Glutamatergic neuron (in vitro differentiated cells): ENCODE measurements around the gene EXOC4. TPM values are rescaled to one million over a fixed set of nuclear protein-coding genes. Genes with fewer than 3 reads are reported as not detected.

ENCODE experiments used
- DNase-seq: peaks from one replicate; pipeline ENCODE4 v3.0.0; 2022
- H3K27ac Mint-ChIP-seq: one replicate; pipeline ENCODE4 v1.8.0; 2020; ENCODE audit warnings: mild to moderate bottlenecking, mixed read lengths, inconsistent platforms; ENCODE audit not compliant: unreplicated experiment
- H3K27me3 Mint-ChIP-seq: one replicate; pipeline ENCODE4 v1.8.0; 2020; ENCODE audit warnings: mild to moderate bottlenecking, moderate library complexity, mixed read lengths, inconsistent platforms; ENCODE audit not compliant: unreplicated experiment
- H3K36me3 Mint-ChIP-seq: one replicate; pipeline ENCODE4 v1.8.0; 2020; ENCODE audit warnings: mild to moderate bottlenecking, mixed read lengths, inconsistent platforms; ENCODE audit not compliant: unreplicated experiment
- H3K4me1 Mint-ChIP-seq: one replicate; pipeline ENCODE4 v1.8.0; 2020; ENCODE audit warnings: mild to moderate bottlenecking, low read depth, mixed read lengths, inconsistent platforms; ENCODE audit not compliant: unreplicated experiment
- H3K4me3 Mint-ChIP-seq: one replicate; pipeline ENCODE4 v1.8.0; 2020; ENCODE audit warnings: mild to moderate bottlenecking, mixed read lengths, inconsistent platforms; ENCODE audit not compliant: unreplicated experiment
- H3K9me3 Mint-ChIP-seq: one replicate; pipeline ENCODE4 v1.8.0; 2020; ENCODE audit warnings: mild to moderate bottlenecking, moderate library complexity, mixed read lengths, inconsistent platforms; ENCODE audit not compliant: unreplicated experiment
- total RNA-seq: library from RNA; stranded (reverse); fragmentation: NEBNext Ultra II Directional; extraction: Animal tissue kit (Norgen Biotek cat#: 25700); gene quantifications from one replicate; pipeline ENCODE4 v1.2.1, GENCODE V29; 2021; ENCODE audit not compliant: unreplicated experiment
- TF ChIP-seq, protein P1 (sequence below): fragments of 200-600 bp; sonication (generic); IDR thresholded peaks from one replicate; pipeline ENCODE4 v1.5.0; 2021; ENCODE audit not compliant: partially characterized antibody, unreplicated experiment

Gene EXOC4
- total RNA-seq, 1 donor from 2014 or later, result 73.8 TPM

GRCh38 chr7:133355325-133355708 is 102.4 kb downstream of the EXOC4 start:
- Mint-ChIP-seq H3K4me3 (no peak overlapping the region), H3K4me1 (no peaks in the 10 kb centered on the region), H3K9me3 (no peaks in the 10 kb centered on the region), H3K27ac (no peak overlapping the region), H3K27me3 (no peaks in the 10 kb centered on the region), H3K36me3 (peaks cover 6% of the 10 kb centered on the region)
- TF ChIP-seq, protein P1, sequence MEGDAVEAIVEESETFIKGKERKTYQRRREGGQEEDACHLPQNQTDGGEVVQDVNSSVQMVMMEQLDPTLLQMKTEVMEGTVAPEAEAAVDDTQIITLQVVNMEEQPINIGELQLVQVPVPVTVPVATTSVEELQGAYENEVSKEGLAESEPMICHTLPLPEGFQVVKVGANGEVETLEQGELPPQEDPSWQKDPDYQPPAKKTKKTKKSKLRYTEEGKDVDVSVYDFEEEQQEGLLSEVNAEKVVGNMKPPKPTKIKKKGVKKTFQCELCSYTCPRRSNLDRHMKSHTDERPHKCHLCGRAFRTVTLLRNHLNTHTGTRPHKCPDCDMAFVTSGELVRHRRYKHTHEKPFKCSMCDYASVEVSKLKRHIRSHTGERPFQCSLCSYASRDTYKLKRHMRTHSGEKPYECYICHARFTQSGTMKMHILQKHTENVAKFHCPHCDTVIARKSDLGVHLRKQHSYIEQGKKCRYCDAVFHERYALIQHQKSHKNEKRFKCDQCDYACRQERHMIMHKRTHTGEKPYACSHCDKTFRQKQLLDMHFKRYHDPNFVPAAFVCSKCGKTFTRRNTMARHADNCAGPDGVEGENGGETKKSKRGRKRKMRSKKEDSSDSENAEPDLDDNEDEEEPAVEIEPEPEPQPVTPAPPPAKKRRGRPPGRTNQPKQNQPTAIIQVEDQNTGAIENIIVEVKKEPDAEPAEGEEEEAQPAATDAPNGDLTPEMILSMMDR, result no peak
- no peak for DNase-seq

- no peak overlapping the region for H3K4me3 Mint-ChIP-seq
- no peaks in the 10 kb centered on the region for H3K27me3 Mint-ChIP-seq
- DNase-seq, result no peak
- H3K4me1 Mint-ChIP-seq, result no peaks in the 10 kb centered on the region
- TF ChIP-seq, protein P1, result no peak
- H3K36me3 Mint-ChIP-seq, result peaks cover 6% of the 10 kb centered on the region
- no peaks in the 10 kb centered on the region for H3K9me3 Mint-ChIP-seq
- no peak overlapping the region for H3K27ac Mint-ChIP-seq
These were observed 102.9 kb downstream of the EXOC4 start for GRCh38 chr7:133355822-133356221.

DNA sequence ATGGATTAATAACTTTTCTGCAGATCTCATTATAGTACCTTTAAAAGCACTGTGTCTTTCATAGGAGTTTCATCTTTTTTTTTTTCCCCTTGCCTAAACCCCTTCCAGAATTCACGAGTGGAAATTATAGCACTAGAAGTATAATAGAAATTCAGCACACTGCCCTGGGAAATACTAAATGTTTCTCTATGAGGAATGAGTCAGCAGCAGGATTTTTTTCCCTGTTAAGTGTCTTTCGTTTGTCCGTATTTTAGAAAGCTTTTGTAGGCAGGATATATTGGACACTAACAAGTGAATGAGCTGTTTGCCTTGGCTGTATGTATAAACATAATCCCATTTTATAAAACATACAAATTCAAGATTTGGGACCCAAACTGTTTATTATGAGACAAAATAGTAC is 105.8 kb downstream of the EXOC4 start:
- no peak overlapping the region for H3K27ac Mint-ChIP-seq
- H3K36me3 Mint-ChIP-seq, result peaks cover 6% of the 10 kb centered on the region
- peaks cover 3% of the 10 kb centered on the region for H3K9me3 Mint-ChIP-seq
- no peaks in the 10 kb centered on the region for H3K27me3 Mint-ChIP-seq
- TF ChIP-seq, protein P1, result no peak
- H3K4me1 Mint-ChIP-seq, result no peaks in the 10 kb centered on the region
- no peak for DNase-seq
- no peak overlapping the region for H3K4me3 Mint-ChIP-seq

GRCh38 chr7:133359449-133359848 is 106.6 kb downstream of the EXOC4 start:
- no peak overlapping the region for H3K27ac Mint-ChIP-seq
- H3K36me3 Mint-ChIP-seq, result peaks cover 4% of the 10 kb centered on the region
- H3K4me1 Mint-ChIP-seq, result no peaks in the 10 kb centered on the region
- no peak overlapping the region for H3K4me3 Mint-ChIP-seq
- TF ChIP-seq, protein P1, result no peak
- no peaks in the 10 kb centered on the region for H3K27me3 Mint-ChIP-seq
- no peak for DNase-seq
- peaks cover 3% of the 10 kb centered on the region for H3K9me3 Mint-ChIP-seq

GRCh38 chr7:133360201-133360600 is 107.3 kb downstream of the EXOC4 start:
- TF ChIP-seq, protein P1, result no peak

More at GRCh38 chr7:133360201-133360600, 107.3 kb downstream of the EXOC4 start:
- H3K27ac Mint-ChIP-seq, result no peak overlapping the region
- no peak for DNase-seq
- peaks cover 3% of the 10 kb centered on the region for H3K9me3 Mint-ChIP-seq
- H3K4me3 Mint-ChIP-seq, result no peak overlapping the region
- no peaks in the 10 kb centered on the region for H3K4me1 Mint-ChIP-seq
- peaks cover 4% of the 10 kb centered on the region for H3K36me3 Mint-ChIP-seq
- H3K27me3 Mint-ChIP-seq, result no peaks in the 10 kb centered on the region
